Spleen (tissue), 7 donors: Measurements from ENCODE around the gene RSPO3.

ENCODE experiments used
- CTCF ChIP-seq, 11 experiments: fragments of 200-600 bp in 7 of 11; fragments of 450-650 bp in 4 of 11; sonication (generic) in 4 of 11; IDR thresholded peaks in 8 of 11; conservative IDR thresholded peaks in 3 of 11; 1 replicate in 7 of 11; 2 replicates in 4 of 11; pipeline versions ENCODE4 v1.4.0 to v1.8.0; 2016 to 2021; ENCODE audit warnings: antibody characterized with exemption in 11 of 11, inconsistent platforms in 4 of 11, mild to moderate bottlenecking in 1 of 11
- POLR2A ChIP-seq, 3 donors: fragments of 450-650 bp; IDR thresholded peaks; one replicate each; pipeline ENCODE4 v1.5.1; 2017; ENCODE audit warnings: antibody characterized with exemption in 3 of 3, mild to moderate bottlenecking in 1 of 3
- donor health status: DM: no; HTN: no; CAD: no; lungs with moderate emphysema.
- donor health status: DM: no; HTN: no; CAD: no.
- donor health status: DM: no; HTN: no; CAD: no.

GRCh38 chr6:127083963-127084310, 34.5 kb upstream of the RSPO3 start:
- no peak for TF ChIP-seq CTCF (IDR thresholded peaks at IDR 0.05 in 8 of 11, conservative IDR thresholded peaks at IDR 0.05 in 3 of 11)
- TF ChIP-seq POLR2A (IDR thresholded peaks at IDR 0.05) = no peak
